ENCODE data around the gene GSAP. TPM values are rescaled to one million over a fixed set of nuclear protein-coding genes. Genes with fewer than 3 reads are reported as not detected.

GSAP gene
- total RNA-seq, 1 donor from 2014 or later, result 5.3 TPM

DNA sequence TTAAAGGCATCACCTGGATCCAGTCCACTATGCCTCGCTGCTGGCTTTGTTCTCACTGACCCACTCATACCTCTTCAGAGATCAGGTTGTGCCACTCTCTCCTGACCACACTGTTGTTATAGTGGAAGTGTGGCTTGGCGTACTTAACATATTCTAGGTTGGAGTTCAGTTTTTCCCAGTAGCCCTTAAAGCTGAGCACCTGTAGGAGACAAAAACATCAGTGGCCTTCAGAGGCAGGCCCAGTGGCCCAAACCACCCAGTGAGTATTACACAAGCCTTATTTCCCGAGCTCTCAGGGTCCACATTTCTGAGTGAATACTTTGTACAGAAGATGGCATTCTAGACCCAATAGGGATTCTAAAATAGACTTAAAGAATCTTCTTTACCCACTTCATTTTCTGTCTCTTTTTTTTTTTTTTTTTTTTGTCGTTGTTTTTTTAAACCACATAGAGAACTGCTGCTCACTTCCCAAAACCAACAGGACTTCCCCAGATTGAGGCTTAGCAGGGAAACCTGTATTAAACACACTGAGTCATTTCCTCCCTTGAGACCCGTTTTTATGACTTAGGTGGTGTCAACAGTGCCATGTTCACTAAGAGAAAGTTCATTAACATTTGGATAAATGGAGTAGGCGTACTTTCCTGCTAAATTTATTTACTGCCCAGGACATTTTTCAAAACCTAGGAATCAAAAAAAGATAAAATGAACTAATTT lies 85.8 kb downstream of the GSAP start:
- intact Hi-C loops (cut with micrococcal nuclease), result loop anchor here (5.0 kb wide), 1 partner anchor 63 kb away; no protein-coding TSS in a partner anchor

DNA sequence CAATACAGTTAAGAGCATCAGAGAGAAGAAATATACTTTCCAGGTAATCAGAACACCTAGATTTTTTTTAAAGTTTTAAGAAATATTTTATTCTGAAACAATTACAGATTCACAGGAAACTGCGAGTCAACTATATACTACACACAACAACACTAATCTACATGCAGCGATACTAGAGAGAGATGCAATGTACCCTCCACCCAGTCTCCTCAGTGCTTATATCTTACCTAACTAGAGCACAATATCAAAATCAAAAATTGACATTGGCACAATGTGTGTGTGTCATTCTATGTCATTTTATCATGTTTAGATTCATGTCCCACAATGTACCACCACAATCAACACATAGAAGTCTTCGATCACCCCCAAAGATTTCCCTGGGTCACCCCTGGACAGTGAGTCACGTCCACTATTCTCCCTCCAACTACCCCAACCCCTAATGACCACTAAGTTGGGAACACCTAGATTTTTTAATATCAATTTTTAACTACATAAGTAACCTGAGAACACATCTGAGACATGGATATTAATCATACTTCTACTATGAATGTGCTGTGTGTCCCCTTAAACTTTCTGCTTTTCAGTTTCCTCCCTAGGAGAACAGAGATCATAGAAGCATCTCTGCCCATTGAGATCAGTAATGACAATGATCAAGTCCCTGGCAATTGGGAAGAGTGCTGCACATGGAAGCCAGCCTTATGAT lies 86.5 kb downstream of the GSAP start:
- intact Hi-C loops (cut with micrococcal nuclease), result loop anchor here (2.0 to 5.0 kb wide), 2 partner anchors 23 to 62 kb away; no protein-coding TSS in a partner anchor

DNA sequence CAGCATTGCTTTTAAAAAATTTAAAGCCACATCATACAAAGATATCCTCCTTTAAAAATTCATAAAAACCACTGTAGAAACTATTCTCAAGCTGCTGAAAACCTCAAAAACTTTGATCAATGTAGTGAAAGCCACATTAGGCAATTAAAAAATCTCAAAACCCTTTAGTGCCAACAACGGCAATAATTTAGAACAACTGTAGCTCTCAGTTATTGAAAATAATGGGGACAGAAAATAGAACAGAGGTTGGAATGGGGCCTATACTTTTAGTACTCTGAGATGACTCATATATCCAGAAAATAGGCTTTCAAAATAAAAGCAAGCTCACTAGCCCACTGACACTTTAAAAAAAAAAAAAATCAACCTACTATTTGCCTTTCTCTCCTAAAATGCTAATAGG lies 87.5 kb downstream of the GSAP start:
- intact Hi-C loops (cut with micrococcal nuclease), result loop anchor here (2.0 kb wide), 1 partner anchor 24 kb away; no protein-coding TSS in a partner anchor

DNA sequence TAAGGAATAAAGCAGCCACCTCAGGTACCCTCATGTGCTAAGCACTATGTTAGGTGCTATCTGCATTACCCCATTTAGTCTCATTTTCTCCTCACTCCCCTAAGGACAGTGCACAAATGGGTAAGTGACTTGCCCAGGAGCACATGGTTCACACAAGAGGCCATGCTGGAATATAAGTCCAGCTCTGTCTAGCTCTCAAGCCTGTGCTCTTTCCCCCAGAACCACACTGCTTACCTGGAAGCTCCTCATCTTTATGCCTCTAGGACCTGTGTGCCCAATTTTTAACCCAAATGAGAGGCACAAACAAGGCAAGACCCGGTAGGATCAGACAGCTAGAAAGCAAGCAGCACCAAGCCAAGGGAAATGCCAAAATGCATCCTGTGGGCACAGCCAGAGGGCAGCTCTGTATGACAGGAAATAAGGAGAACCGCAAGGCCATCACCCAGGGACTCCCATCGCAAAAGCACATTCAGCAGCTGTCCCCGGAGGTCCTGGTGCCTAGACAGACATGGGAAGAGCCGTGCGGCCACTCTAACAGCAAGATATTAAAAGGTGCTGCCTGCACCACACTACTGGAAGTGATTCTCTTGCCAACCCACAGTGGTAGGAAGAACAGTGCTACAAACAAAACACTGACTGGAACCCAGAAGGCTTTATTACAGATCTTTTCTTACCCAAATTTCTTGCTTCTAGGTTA lies 88.1 kb downstream of the GSAP start:
- intact Hi-C loops (cut with micrococcal nuclease), result loop anchor here (2.0 kb wide), 1 partner anchor 25 kb away; no protein-coding TSS in a partner anchor

DNA sequence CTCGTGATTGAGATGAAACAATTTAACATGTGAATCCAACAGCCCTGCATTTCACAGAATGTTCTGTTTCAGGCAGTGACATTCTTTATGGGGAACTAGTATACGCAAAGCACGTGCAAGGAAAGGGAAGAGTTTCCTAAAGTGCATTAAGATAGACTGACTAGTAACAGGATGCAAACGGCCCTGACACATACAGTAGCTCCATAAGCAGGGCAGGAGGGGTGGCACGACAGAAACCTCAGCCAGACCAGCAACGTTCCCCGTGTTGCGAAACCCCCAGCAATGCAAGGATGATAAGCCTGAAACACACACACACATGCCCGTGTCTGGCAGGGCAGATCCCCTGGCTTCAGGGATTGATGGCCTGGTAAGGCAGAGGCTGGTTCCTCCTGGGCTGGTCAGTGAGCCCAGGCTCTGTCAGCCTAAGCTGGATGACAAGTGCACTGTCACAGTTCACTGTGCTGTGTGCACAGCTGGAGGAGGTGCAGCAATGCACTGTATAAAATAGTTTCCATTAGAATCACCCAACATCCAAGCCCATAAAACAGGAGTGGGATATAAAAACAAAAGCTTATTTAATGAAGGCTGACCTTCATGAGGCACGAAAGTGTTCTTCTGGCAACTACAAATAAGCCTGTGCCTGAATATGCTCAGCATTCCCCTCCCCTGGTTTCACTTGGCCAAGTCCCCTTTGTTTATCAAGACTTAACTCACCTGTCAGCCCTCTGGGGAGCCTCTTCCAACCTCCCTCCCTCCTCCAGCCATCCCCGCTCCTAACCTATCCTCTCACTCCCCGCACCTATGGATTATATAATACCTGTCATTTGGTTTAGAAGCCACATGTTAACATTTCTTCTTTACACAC lies 88.8 kb downstream of the GSAP start:
- intact Hi-C loops (cut with micrococcal nuclease), result no loop called here

DNA sequence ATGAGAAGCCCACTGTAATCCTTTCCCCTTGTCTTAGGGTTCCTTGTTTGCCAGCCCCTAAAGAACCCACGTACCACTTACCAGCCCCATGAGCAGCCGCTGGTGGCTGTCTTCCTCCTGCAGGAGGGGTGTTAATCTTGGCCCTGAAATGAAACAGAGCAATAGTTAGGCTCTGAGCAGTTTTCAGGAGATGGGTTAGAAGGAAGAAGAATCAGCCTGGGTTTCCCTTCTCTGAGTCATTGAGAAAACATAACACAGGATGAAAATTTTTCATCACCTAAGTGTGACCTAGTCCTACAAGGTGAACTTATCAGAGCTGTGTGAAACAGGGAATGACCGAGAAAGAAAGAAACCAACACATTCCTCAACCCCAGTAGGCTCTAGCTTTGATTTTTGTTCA lies 90.0 kb downstream of the GSAP start:
- intact Hi-C loops (cut with micrococcal nuclease), result no loop called here

DNA sequence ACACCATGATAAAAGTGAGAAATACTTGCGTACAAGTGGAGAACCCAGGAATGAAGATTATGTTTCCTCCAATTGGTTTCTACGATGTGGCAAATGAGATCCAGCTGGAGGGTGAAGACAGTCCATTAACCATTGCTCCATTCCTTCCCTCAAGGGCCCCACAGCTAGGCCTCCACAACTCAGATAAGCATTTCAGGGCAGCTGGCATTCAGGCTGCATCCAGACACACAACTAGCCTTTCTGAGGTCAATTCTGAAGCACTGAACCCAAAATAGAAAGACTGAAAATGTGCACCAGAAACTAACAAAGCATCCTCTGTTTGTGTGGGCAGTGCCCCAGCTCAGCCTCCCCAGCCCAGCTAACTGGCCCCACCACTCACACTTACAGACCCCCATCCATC lies 94.8 kb downstream of the GSAP start:
- intact Hi-C loops (cut with micrococcal nuclease), result no loop called here

DNA sequence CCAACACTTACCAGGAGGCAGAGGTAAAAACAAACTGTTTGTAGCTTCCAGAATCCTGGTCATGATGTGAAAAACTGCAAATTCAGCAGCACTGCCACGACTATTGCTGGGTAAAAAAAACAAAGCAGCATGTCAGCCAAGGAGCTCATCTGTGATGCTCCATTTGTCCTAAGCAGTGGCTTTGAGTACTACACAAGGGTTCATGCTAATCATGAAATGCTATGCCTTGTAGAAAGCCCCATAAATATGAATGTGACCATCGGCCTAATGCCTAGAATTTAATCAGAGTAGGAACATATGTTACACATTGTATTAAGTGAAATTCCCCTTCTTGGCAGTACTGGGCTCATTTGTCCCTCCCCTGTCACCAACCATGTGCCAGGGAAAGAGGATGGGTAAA lies 95.4 kb downstream of the GSAP start:
- intact Hi-C loops (cut with micrococcal nuclease), result no loop called here

DNA sequence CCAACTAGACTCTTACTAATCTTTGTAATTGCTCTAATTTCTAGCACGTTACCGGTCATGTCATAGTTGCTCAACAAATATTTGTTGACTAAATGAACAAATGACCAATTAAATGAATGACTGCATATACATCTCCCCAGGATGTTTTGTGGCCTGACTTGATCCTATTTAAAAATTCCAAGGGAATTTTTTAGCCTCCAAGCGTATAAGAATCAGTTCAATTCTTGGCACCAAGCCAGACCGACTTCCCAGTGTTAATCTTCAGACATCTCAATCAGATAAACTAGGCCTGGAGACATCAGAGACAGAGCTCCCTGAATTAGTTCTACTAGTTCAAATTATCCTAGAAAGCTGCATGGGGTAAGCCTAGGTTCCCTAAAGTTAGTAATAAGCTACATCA lies 96.0 kb downstream of the GSAP start:
- intact Hi-C loops (cut with micrococcal nuclease), result no loop called here

DNA sequence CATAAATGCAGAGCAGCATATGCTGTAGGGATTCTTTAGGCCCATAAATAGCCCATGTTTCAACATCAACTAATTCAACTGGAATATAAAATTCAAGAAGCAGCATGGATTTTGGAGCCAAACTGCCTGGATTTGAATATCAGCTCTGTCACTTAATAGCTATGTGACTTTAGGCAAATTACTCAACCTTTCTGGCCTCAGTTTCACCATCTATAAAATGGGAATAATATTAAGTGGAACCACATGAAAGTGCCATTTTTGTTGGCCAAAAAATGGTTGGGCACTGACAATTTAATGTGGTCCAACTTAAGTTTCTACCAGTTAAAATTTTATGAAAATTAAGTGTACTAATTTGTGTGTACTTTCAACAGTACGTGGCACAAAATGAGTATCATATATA lies 98.1 kb downstream of the GSAP start:
- intact Hi-C loops (cut with micrococcal nuclease), result no loop called here

DNA sequence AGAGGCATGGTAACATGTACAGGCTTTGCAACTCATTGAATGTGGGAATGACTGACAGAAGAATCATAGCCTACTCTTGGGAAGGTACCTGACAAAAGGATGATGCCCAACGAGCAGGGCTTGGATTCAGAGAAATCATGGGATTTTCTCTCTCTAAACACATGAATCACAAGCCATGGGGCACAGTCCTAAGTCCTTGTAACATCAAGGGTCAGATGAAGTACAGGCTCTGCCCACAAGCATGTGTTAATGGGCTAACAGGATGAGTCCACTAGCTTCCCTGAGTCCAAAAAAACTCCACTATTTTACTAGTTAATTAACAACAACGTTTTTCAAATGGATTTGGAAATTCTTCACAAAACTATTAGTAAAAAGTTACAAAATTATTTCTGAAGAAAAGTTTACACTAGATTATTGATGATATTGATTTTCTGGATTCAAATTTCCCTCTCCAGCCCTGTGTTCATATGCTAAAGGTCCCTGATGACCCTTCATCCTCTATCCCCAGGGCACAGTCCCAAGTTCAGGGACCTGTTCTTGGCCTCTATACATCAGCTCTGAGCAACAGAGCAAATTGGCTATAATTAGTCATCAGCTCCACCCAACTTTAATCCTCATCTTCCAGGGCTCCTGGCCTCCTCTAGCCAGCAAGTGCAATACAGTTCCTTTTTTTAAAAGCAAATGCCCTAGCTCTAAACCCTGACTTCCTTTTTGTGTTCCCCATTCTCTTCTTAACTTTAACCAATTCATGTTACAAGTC lies 99.8 kb downstream of the GSAP start:
- intact Hi-C loops (cut with micrococcal nuclease), result no loop called here

DNA sequence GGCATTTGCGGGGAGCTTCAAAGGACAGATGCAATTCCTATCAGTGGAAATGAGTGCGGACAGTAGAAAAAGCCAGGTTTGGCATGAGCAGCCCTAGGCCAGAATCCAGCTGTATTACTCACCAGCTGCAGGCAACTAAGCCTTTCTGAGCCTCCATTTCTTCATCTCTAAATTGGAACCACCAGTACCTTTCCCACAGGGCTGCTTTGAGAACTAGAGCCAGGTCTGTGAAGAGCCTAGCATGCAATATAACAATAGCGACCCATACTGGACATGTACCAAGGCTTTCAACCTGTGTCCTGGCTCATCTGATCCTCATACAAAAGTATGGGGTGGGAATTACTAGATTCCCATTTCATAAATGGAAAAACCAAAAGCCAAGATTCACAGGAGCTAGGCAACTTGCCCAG lies 101.0 kb downstream of the GSAP start:
- intact Hi-C loops (cut with micrococcal nuclease), result no loop called here

DNA sequence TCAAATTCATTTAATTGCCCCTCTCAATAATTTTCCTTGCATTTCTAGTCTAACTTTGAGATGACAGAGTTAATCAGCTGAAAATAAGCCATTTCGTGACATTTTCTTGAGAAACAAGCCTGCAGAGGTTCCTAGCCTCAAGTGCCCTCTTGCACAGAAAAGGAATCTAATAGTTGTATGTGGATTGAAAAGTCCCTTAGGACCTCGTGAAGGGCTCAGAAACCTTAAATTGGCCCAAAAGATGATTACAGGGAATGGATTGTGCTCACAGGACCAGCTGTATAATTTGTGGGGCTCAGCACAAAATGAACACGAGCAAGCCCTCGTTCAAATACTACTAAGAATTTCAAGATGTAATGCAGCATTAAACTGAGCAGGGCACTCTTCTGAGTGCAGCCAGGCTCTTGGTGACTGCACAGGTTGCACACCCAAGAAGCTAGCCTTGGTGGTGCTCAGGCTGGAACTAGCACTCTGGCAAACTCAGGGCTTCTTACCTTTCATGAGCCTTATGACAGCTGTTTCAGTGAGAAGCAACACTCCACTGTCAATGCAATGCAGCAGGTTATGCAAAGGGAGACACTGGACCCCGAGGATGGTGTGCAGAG lies 102.2 kb downstream of the GSAP start:
- intact Hi-C loops (cut with micrococcal nuclease), result no loop called here

DNA sequence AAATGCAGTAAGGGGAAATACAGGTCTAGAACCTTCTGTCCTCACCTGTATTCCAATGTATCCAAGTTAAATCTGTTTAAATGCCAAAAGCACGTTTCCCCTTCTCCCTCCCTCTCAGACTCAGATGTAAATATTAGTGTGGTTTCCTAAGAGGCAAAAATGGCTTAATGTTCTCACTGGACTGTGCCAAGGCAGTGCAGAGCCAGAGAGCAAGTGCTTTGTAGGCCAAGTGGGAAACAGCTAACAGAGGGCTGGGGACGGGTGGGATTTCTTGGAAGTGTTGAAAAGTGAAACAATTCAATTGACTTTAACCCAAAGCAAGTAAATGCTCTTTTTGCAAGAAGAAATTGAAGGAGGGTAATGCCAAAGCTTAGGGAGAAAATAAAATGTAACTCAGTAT lies 103.1 kb downstream of the GSAP start:
- intact Hi-C loops (cut with micrococcal nuclease), result no loop called here

DNA sequence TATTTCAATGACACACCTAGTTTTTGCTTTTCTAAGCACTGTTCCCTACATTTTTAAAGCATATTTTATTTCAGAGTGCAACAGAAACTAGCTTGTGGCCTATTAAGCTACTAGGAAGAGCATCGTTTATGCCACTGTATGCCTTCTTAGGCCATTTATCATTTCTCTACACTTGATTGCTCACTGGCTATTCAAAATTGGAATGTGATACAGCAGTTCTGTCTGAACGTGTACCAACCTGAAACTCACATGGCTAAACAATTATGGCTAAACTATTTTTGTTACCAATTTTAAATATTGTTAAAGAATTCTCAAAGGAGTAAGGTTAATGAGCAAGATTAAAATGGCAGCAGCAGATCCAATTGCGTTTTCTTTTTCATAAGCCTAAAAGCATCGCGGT lies 105.2 kb downstream of the GSAP start:
- intact Hi-C loops (cut with micrococcal nuclease), result no loop called here

DNA sequence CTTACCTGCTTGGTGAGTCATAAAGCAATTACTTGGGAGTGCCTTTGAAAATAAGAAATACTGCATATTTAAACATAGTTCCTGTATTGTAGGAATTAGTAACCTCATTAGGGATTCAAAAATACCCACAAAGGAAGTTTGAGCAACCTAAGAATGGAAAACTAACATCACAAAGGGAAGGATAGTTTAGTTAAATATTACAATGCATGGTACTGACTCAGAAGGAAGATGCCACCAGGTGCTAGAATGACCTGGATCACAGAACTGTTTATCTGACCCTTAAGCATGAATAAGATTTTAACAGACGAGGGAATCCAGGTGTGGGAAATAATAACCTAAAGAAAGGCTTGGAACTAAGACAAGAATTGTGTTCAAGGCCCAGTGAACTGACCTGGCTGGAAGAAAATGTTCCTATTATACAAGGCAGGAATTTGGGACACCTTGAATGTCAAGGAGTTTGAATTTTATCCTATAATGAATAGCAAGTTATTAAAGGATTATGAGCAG lies 106.4 kb downstream of the GSAP start:
- intact Hi-C loops (cut with micrococcal nuclease), result no loop called here

DNA sequence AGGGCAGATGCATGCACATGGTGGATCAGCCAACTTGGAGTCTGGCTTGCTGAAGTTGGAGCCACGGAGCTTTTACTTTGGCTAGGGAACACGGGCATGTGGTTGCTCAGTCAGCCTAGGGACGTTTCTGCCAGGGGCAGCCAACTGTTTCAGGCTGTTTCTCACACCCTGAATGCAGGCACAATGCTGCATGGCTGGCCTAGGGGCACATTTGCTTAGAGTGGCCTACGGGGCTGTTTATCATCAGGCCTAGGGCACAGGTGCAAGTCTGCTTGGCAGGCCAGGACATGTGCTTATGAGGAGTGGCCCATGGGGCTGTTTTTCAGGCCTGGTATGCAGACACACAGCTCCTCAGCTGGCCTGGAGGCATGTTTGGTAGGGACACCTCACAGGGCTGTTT lies 107.4 kb downstream of the GSAP start:
- intact Hi-C loops (cut with micrococcal nuclease), result no loop called here

DNA sequence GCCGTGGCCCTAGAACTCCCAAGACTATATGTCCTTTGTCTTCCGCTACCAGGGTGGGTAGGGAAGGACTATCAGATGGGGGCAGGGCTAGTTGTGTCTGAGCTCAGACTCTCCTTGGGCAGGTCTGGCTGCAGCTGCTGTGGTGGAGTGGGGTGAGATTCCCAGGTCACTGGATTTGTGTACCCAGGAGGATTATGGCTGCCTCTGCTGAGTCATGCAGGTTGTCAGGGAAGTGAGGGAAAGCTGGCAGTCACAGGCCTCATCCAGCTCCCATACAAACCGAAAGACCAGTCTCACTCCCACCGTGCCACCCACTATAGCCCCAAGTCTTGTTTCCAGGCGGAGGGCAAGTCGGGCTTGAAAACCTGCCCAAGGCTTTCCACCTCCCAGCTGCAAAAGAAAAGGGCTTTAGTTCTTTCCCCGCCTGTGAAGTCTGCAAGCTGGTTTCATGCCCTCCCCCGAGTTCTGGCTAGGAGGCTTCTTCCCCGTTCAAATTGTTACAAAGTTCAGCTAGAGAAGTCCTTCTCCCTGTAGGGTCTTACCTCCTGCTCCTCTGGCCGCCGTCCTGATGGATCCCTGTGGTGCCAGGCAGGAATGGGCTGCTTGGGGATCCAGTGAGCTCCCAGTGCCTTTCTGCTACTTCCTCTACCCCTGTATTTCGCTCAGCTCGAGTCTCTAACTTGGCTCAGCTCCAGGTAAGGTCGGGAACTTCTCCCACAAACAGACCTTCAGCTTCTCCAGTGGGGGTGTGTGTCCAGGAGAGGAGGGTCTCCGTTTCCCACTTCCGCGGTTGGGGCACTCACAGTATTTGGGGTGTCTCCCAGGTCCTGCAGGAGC lies 109.7 kb downstream of the GSAP start:
- intact Hi-C loops (cut with micrococcal nuclease), result no loop called here

DNA sequence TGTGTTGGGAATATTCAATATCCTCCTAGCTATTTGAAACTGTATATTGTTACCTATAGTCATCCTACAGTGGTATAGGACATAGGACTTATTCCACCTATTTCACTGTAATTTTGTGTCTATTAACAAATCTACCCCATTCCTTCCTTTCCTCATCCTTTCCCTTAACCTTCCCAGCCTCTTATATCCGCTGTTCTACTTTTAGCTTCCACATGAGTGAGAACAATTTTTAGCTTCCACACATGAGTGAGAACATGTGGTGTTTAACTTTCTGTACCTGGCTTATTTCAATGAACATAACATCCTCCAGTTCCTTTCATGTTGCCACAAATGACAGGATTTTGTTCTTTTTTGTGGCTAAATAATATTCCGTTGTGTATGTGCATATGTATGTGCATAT lies 120.6 kb downstream of the GSAP start:
- intact Hi-C loops (cut with micrococcal nuclease), result no loop called here

All from T-helper 2 cell treated with Interferon-gamma antibody and Interleukin-4, amounts not matched to agents 100 ng/mL and 5 ng/mL, for 36 hours (primary cell).